GM12878 (cell line): Measurements from ENCODE around the gene CDK17. TPM values are rescaled to one million over a fixed set of nuclear protein-coding genes. Genes with fewer than 3 reads are reported as not detected.
"Not testable (repeated sequence)": the region's sequence is repeated elsewhere in the genome, so short reads cannot be mapped to it uniquely, and the experiment has no call there.

ENCODE experiments used
- ATAC-seq: fragments of 200-7000 bp; cut with Tn5 transposase; 3 replicates; pipeline ENCODE4 v1.9.1; 2020; ENCODE audit warnings: mild to moderate bottlenecking, moderate library complexity
- BruUV-seq: library from RNA; stranded (reverse); fragments of 400-500 nt; replicated peaks from 2 replicates; lab custom pipeline; 2021; lab: Mats Ljungman, UMichigan
- CTCF ChIA-PET: fragments of 300-600 bp; sonication (Branson Sonifier 250); formaldehyde crosslinking; extraction: SDS; loops from one replicate; lab custom pipeline; 2021; ENCODE audit warnings: inconsistent platforms; lab: Yijun Ruan, JAX
- POLR2A ChIA-PET: fragments of 350-600 bp; formaldehyde crosslinking; extraction: SDS; loops from one replicate; lab custom pipeline; 2021; ENCODE audit warnings: inconsistent platforms; lab: Charles Lee
- RAD21 ChIA-PET: fragments of 300-600 bp; sonication (Branson Sonifier 250); formaldehyde crosslinking; loops from one replicate; lab custom pipeline; 2023; ENCODE audit warnings: antibody characterized with exemption; ENCODE audit not compliant: unreplicated experiment; lab: Charles Lee
- SMC1A ChIA-PET: fragments of 300-600 bp; sonication (Branson Sonifier 250); formaldehyde crosslinking; loops from one replicate; lab custom pipeline; 2023; ENCODE audit not compliant: unreplicated experiment, uncharacterized antibody; lab: Charles Lee
- DNase-seq: peaks from one replicate; pipeline ENCODE4 v3.0.0-alpha.2; 2011; ENCODE audit warnings: low read depth, low spot score
- FAIRE-seq: peaks from 3 replicates; lab custom pipeline; 2011; peaks lifted over from hg19 to GRCh38; lab: Jason Lieb, UNC
- H2AFZ ChIP-seq: 2 replicates; pipeline ENCODE4 v1.6.0; 2011; ENCODE audit warnings: low read depth, low read length, control low read depth; ENCODE audit not compliant: control insufficient read depth
- H3K27ac ChIP-seq: 2 replicates; pipeline ENCODE4 v1.5.1; 2011; ENCODE audit warnings: control low read depth; ENCODE audit not compliant: control insufficient read depth, insufficient read depth
- H3K27me3 ChIP-seq, 2 experiments: replicated peaks in 1 of 2; 2 replicates each; pipeline versions ENCODE4 v1.6.0 to v1.6.1; 2011; ENCODE audit warnings: low read length in 1 of 2; ENCODE audit not compliant: control insufficient read depth in 2 of 2, insufficient read depth in 2 of 2
- H3K36me3 ChIP-seq, 2 experiments: 2 replicates each; pipeline ENCODE4 v1.5.1; 2011; ENCODE audit warnings: low read length in 1 of 2; ENCODE audit not compliant: control insufficient read depth in 2 of 2, insufficient read depth in 2 of 2
- H3K4me1 ChIP-seq: 2 replicates; pipeline ENCODE4 v1.6.1; 2011; ENCODE audit warnings: mild to moderate bottlenecking, low read length, moderate library complexity, mixed read lengths; ENCODE audit not compliant: control insufficient read depth, insufficient read depth
- H3K4me2 ChIP-seq: 2 replicates; pipeline ENCODE4 v1.6.0; 2011; ENCODE audit warnings: control low read depth; ENCODE audit not compliant: control insufficient read depth, insufficient read depth
- H3K4me3 ChIP-seq: fragments of 200-600 bp; sonication (generic); 2 replicates; pipeline ENCODE4 v1.5.1; 2016
- H3K79me2 ChIP-seq: 2 replicates; pipeline ENCODE4 v1.6.0; 2011; ENCODE audit warnings: low read length; ENCODE audit not compliant: control insufficient read depth, insufficient read depth
- H3K9ac ChIP-seq: 2 replicates; pipeline ENCODE4 v1.8.0; 2011; ENCODE audit warnings: low read length, control low read depth, mixed read lengths; ENCODE audit not compliant: control insufficient read depth, insufficient read depth
- H3K9me3 ChIP-seq: replicated peaks from 3 replicates; pipeline ENCODE4 v1.5.1; 2011; ENCODE audit warnings: mild to moderate bottlenecking, low read length; ENCODE audit not compliant: control insufficient read depth, insufficient read depth
- H4K20me1 ChIP-seq: 2 replicates; pipeline ENCODE4 v1.6.0; 2011; ENCODE audit not compliant: control insufficient read depth, insufficient read depth
- EGR1 ChIP-seq, 2 experiments: IDR thresholded peaks; 1 replicate in 1 of 2; 2 replicates in 1 of 2; pipeline ENCODE4 v1.6.1; 2011 to 2012; ENCODE audit warnings: low read depth in 2 of 2, low read length in 2 of 2, borderline replicate concordance in 1 of 2, mild to moderate bottlenecking in 1 of 2, moderate library complexity in 1 of 2
- MTA2 ChIP-seq: fragments of 450-650 bp; IDR thresholded peaks from 2 replicates; pipeline ENCODE4 v1.6.1; 2016; ENCODE audit warnings: low read depth, mild to moderate bottlenecking, moderate library complexity
- NBN ChIP-seq: fragments of 450-650 bp; IDR thresholded peaks from 2 replicates; pipeline ENCODE4 v1.6.1; 2016
- NR2C2 ChIP-seq: IDR thresholded peaks from 2 replicates; pipeline ENCODE4 v1.6.1; 2011; ENCODE audit warnings: borderline replicate concordance, low read depth; ENCODE audit not compliant: control insufficient read depth, insufficient read length
- NRF1 ChIP-seq: conservative IDR thresholded peaks from 2 replicates; pipeline ENCODE4 v1.6.1; 2011; ENCODE audit warnings: mild to moderate bottlenecking, low read depth, low read length, improper control_type of control experiment
- POLR2A ChIP-seq: IDR thresholded peaks from 2 replicates; pipeline ENCODE4 v1.6.1; 2011; ENCODE audit warnings: low read depth, mild to moderate bottlenecking, low read length
- WGBS: methylation state at CpG from one replicate; pipeline ENCODE4 v1.1.6; 2016; ENCODE audit warnings: low lambda C conversion rate; ENCODE audit not compliant: insufficient replicate concordance, insufficient coverage; ENCODE audit errors: missing lambda C conversion rate; 5-methylcytosine and 5-hydroxymethylcytosine counted together
- in situ Hi-C: fragments of 300-500 bp; cut with MboI; formaldehyde crosslinking; loops from 9 replicates; pipeline ENCODE4 v1.14.3; 2018; ENCODE audit warnings: mixed read lengths
- intact Hi-C: fragments of 100-400 bp; cut with micrococcal nuclease; formaldehyde crosslinking; loops from one replicate; pipeline ENCODE4 v1.14.2; 2022; ENCODE audit not compliant: unreplicated experiment
- polyA plus RNA-seq, 11 experiments: library from polyadenylated mRNA; depleted of rRNA in 4 of 11; unstranded in 6 of 11; stranded (reverse) in 5 of 11; fragments of >200 nt; fragmentation: Nextera tagmentation in 4 of 11; fragmentation: Illumina TruSeq in 1 of 11; extraction: Ambion mirVana in 4 of 11; extraction: Trizol in 1 of 11; gene quantifications; 1 replicate in 1 of 11; 2 replicates in 10 of 11; pipeline versions ENCODE4 v1.2.1 to v1.2.3, GENCODE V29; 2011 to 2016; ENCODE audit warnings: inconsistent platforms in 2 of 11, missing spikeins in 2 of 11, low read depth in 1 of 11
- total RNA-seq, 4 experiments: library from RNA; depleted of rRNA in 3 of 4; stranded (reverse); fragments of >200 nt in 3 of 4; fragmentation: Illumina TruSeq in 1 of 4; extraction: Trizol in 1 of 4; gene quantifications; 2 replicates each; pipeline versions ENCODE4 v1.2.1 to v1.2.3, GENCODE V29; 2013 to 2021

The CDK17 gene
- total and polyA plus RNA-seq, 10 of the 15 experiments (the other 5 are each of a cell fraction or from before 2014, with no cell fraction given), result 5.6 to 45.6 (median 18.3) TPM

- TF ChIP-seq NRF1 (no peak), NBN (no peak), MTA2 (no peak), NR2C2 (no peak)
- TF ChIP-seq, all 136 proteins: peak for 0
Measured at GRCh38 chr12:96350982-96351381, 49.3 kb downstream of the CDK17 start (continued).

GRCh38 chr12:96347130-96347699 lies 53.0 kb downstream of the CDK17 start:
- Histone ChIP-seq H3K36me3 (peaks cover 2 to 5% of the 10 kb centered on the region in 2 experiments; a peak in 3 of 4 replicates), H3K4me2 (peak overlapping the region; percentile 82), H4K20me1 (peaks cover 4% of the 10 kb centered on the region; the same call in 1 of the 2 replicates)
- POLR2A ChIA-PET, result interaction anchor here (0.5 to 1.3 kb wide), 5 partner anchors 10 to 92 kb away, joined by 3 to 6 read pairs (median 3); no protein-coding TSS in a partner anchor
- CTCF ChIA-PET, result interaction anchor here (0.6 to 1.9 kb wide), 8 partner anchors 11 to 155 kb away, joined by 3 to 7 read pairs (median 4); no protein-coding TSS in a partner anchor
- no peak for TF ChIP-seq EGR1 (IDR thresholded peaks at IDR 0.05; ENCODE audit: borderline replicate concordance in 1 of 2, low read depth in 2 of 2, low read length in 2 of 2)
- no peak for TF ChIP-seq POLR2A
- TF ChIP-seq, all 136 proteins: peak for 0
- Histone ChIP-seq H3K79me2 (peaks cover 82% of the 10 kb centered on the region), H3K4me1 (peaks cover 11% of the 10 kb centered on the region; the same call in 1 of the 2 replicates), H3K27ac (no peak overlapping the region), H3K9me3 (peaks cover 9% of the 10 kb centered on the region), H3K4me3 (0 out of 2 replicates have a peak overlapping the region, but pooled peaks have one; percentile 37), H2AFZ (no peak overlapping the region), H3K27me3 (no peaks in the 10 kb centered on the region), H3K9ac (no peak overlapping the region)
- SMC1A ChIA-PET, result interaction anchor here (0.7 to 3.2 kb wide), 14 partner anchors 9 to 170 kb away, joined by 3 to 13 read pairs (median 4); no protein-coding TSS in a partner anchor
- intact Hi-C loops, result loop anchor here (10.0 kb wide), 1 partner anchor 48 kb away; no protein-coding TSS in a partner anchor
- BruUV-seq, result no TSS peak
- DNase-seq (no peak), ATAC-seq (no peak), FAIRE-seq (no peak)
- in situ Hi-C loops, result no loop called here
- 0% methylated on average over 5 of the region's 5 CpGs for WGBS
- RAD21 ChIA-PET, result interaction anchor here (1.5 to 2.8 kb wide), 3 partner anchors 48 to 52 kb away, joined by 4 to 11 read pairs (median 6); no protein-coding TSS in a partner anchor

- intact Hi-C loops, result loop anchor here (10.0 kb wide), 1 partner anchor 48 kb away; no protein-coding TSS in a partner anchor
- H3K9ac ChIP-seq, H3K36me3 ChIP-seq, ATAC-seq, FAIRE-seq, BruUV-seq, H3K9me3 ChIP-seq, H2AFZ ChIP-seq, H4K20me1 ChIP-seq, in situ Hi-C loops, H3K4me1 ChIP-seq, H3K27ac ChIP-seq, H3K27me3 ChIP-seq, DNase-seq: not testable (repeated sequence)
- RAD21 ChIA-PET, result interaction anchor here (0.7 to 1.5 kb wide), 2 partner anchors 27 to 49 kb away, joined by 3 to 4 read pairs; no protein-coding TSS in a partner anchor
- SMC1A ChIA-PET, result interaction anchor here (0.8 to 3.2 kb wide), 7 partner anchors 10 to 170 kb away, joined by 3 to 13 read pairs (median 5); no protein-coding TSS in a partner anchor
- POLR2A ChIA-PET, result interaction anchor here (0.5 to 1.1 kb wide), 4 partner anchors 11 to 92 kb away, joined by 3 to 6 read pairs (median 3); no protein-coding TSS in a partner anchor
- peaks cover 80% of the 10 kb centered on the region for H3K79me2 ChIP-seq
- WGBS, result 28% methylated on average over 4 of the region's 4 CpGs
- peak overlapping the region; percentile 82 for H3K4me2 ChIP-seq
- 0 out of 2 replicates have a peak overlapping the region, but pooled peaks have one; percentile 37 for H3K4me3 ChIP-seq
- CTCF ChIA-PET, result interaction anchor here (0.6 to 1.8 kb wide), 3 partner anchors 10 to 156 kb away, joined by 3 to 7 read pairs (median 6); no protein-coding TSS in a partner anchor
Measured at GRCh38 chr12:96346716-96347115, 53.5 kb downstream of the CDK17 start.
